ENCODE results near the gene FN3K. TPM values are rescaled to one million over a fixed set of nuclear protein-coding genes. Genes with fewer than 3 reads are reported as not detected.
A peak's percentile ranks its signal among the peaks of the same experiment; 100 is the strongest.

The FN3K gene
- total and polyA plus RNA-seq, 2 donors = 0.24 to 1.5 TPM

- peaks cover 30 to 35% of the 10 kb centered on the region in 2 donors for H3K36me3 ChIP-seq (ENCODE audit: control insufficient read depth in 2 of 2, insufficient read depth in 2 of 2, low read length in 1 of 2)
- peak in 6 of 9 donors; percentile 34 to 77 (median 57) for DNase-seq (ENCODE audit: low read depth in 6 of 9, low spot score in 9 of 9)
- H3K4me1 ChIP-seq (ENCODE audit: control insufficient read depth in 2 of 2, insufficient read depth in 2 of 2, low read length in 2 of 2) = peaks cover 6 to 37% of the 10 kb centered on the region in 2 donors
- 72% methylated on average over 27 of the region's 27 CpGs for WGBS
- no peaks in the 10 kb centered on the region for H3K9me3 ChIP-seq (ENCODE audit: control insufficient read depth in 2 of 2, insufficient read depth in 1 of 2, low read length in 1 of 2)
- peak overlapping the region in 1 of 2 donors; percentile 54 for H3K27ac ChIP-seq (ENCODE audit: low read depth in 1 of 2, low read length in 1 of 2)
- no peak overlapping the region for H3K4me3 ChIP-seq (ENCODE audit: low read length in 2 of 2)
- H3K27me3 ChIP-seq (ENCODE audit: control insufficient read depth in 2 of 2, insufficient read depth in 1 of 2, low read length in 1 of 2) = no peaks in the 10 kb centered on the region
Observed at GRCh38 chr17:82787081-82787848, 51.9 kb downstream of the FN3K start.

GRCh38 chr17:82788206-82789001, 53.0 kb downstream of the FN3K start:
- Histone ChIP-seq H3K27ac (ENCODE audit: low read depth in 1 of 2, low read length in 1 of 2) (no peak overlapping the region), H3K4me1 (ENCODE audit: control insufficient read depth in 2 of 2, insufficient read depth in 2 of 2, low read length in 2 of 2) (peaks cover 6 to 32% of the 10 kb centered on the region in 2 donors)
- DNase-seq (ENCODE audit: low read depth in 6 of 9, low spot score in 9 of 9) = no peak

GRCh38 chr17:82789051-82789592, 53.7 kb downstream of the FN3K start:
- Histone ChIP-seq H3K36me3 (ENCODE audit: control insufficient read depth in 2 of 2, insufficient read depth in 2 of 2, low read length in 1 of 2) (peaks cover 15 to 28% of the 10 kb centered on the region in 2 donors), H3K27ac (ENCODE audit: low read depth in 1 of 2, low read length in 1 of 2) (no peak overlapping the region), H3K9me3 (ENCODE audit: control insufficient read depth in 2 of 2, insufficient read depth in 1 of 2, low read length in 1 of 2) (no peaks in the 10 kb centered on the region), H3K4me3 (ENCODE audit: low read length in 2 of 2) (no peak overlapping the region), H3K27me3 (ENCODE audit: control insufficient read depth in 2 of 2, insufficient read depth in 1 of 2, low read length in 1 of 2) (no peaks in the 10 kb centered on the region), H3K4me1 (ENCODE audit: control insufficient read depth in 2 of 2, insufficient read depth in 2 of 2, low read length in 2 of 2) (peaks cover 6 to 32% of the 10 kb centered on the region in 2 donors)
- DNase-seq (ENCODE audit: low read depth in 6 of 9, low spot score in 9 of 9) = no peak
- WGBS = 97% methylated on average over 19 of the region's 19 CpGs

More at GRCh38 chr17:82788206-82789001, 53.0 kb downstream of the FN3K start:
- 96% methylated on average over 18 of the region's 18 CpGs for WGBS
- no peak overlapping the region for H3K4me3 ChIP-seq (ENCODE audit: low read length in 2 of 2)
- H3K27me3 ChIP-seq (ENCODE audit: control insufficient read depth in 2 of 2, insufficient read depth in 1 of 2, low read length in 1 of 2) = no peaks in the 10 kb centered on the region
- no peaks in the 10 kb centered on the region for H3K9me3 ChIP-seq (ENCODE audit: control insufficient read depth in 2 of 2, insufficient read depth in 1 of 2, low read length in 1 of 2)
- H3K36me3 ChIP-seq (ENCODE audit: control insufficient read depth in 2 of 2, insufficient read depth in 2 of 2, low read length in 1 of 2) = peaks cover 19 to 28% of the 10 kb centered on the region in 2 donors

- no peak for DNase-seq (ENCODE audit: low read depth in 6 of 9, low spot score in 9 of 9)
- WGBS = 96% methylated on average over 18 of the region's 18 CpGs
- Histone ChIP-seq H3K4me1 (ENCODE audit: control insufficient read depth in 2 of 2, insufficient read depth in 2 of 2, low read length in 2 of 2) (peaks cover 6 to 32% of the 10 kb centered on the region in 2 donors), H3K9me3 (ENCODE audit: control insufficient read depth in 2 of 2, insufficient read depth in 1 of 2, low read length in 1 of 2) (no peaks in the 10 kb centered on the region), H3K27ac (ENCODE audit: low read depth in 1 of 2, low read length in 1 of 2) (no peak overlapping the region), H3K36me3 (ENCODE audit: control insufficient read depth in 2 of 2, insufficient read depth in 2 of 2, low read length in 1 of 2) (peaks cover 10 to 30% of the 10 kb centered on the region in 2 donors), H3K4me3 (ENCODE audit: low read length in 2 of 2) (no peak overlapping the region), H3K27me3 (ENCODE audit: control insufficient read depth in 2 of 2, insufficient read depth in 1 of 2, low read length in 1 of 2) (no peaks in the 10 kb centered on the region)
Observed at GRCh38 chr17:82789806-82790205, 54.4 kb downstream of the FN3K start.

- Histone ChIP-seq H3K36me3 (ENCODE audit: control insufficient read depth in 2 of 2, insufficient read depth in 2 of 2, low read length in 1 of 2) (peaks cover 10 to 32% of the 10 kb centered on the region in 2 donors), H3K4me3 (ENCODE audit: low read length in 2 of 2) (no peak overlapping the region), H3K9me3 (ENCODE audit: control insufficient read depth in 2 of 2, insufficient read depth in 1 of 2, low read length in 1 of 2) (no peaks in the 10 kb centered on the region), H3K27me3 (ENCODE audit: control insufficient read depth in 2 of 2, insufficient read depth in 1 of 2, low read length in 1 of 2) (no peaks in the 10 kb centered on the region), H3K4me1 (ENCODE audit: control insufficient read depth in 2 of 2, insufficient read depth in 2 of 2, low read length in 2 of 2) (peaks cover 6 to 32% of the 10 kb centered on the region in 2 donors), H3K27ac (ENCODE audit: low read depth in 1 of 2, low read length in 1 of 2) (no peak overlapping the region)
- DNase-seq (ENCODE audit: low read depth in 6 of 9, low spot score in 9 of 9) = no peak
- whole genome bisulfite sequencing = 99% methylated on average over 13 of the region's 13 CpGs
Observed at GRCh38 chr17:82790391-82790790, 55.0 kb downstream of the FN3K start.

- peaks cover 7 to 38% of the 10 kb centered on the region in 2 donors for H3K36me3 ChIP-seq (ENCODE audit: control insufficient read depth in 2 of 2, insufficient read depth in 2 of 2, low read length in 1 of 2)
Observed at GRCh38 chr17:82791532-82791931, 56.1 kb downstream of the FN3K start.

GRCh38 chr17:82793974-82794630, 58.7 kb downstream of the FN3K start:
- 94% methylated on average over 15 of the region's 15 CpGs for WGBS
- peaks cover 0 to 10% of the 10 kb centered on the region in 2 donors for H3K4me1 ChIP-seq (ENCODE audit: control insufficient read depth in 2 of 2, insufficient read depth in 2 of 2, low read length in 2 of 2)

More at GRCh38 chr17:82791532-82791931, 56.1 kb downstream of the FN3K start:
- no peaks in the 10 kb centered on the region for H3K27me3 ChIP-seq (ENCODE audit: control insufficient read depth in 2 of 2, insufficient read depth in 1 of 2, low read length in 1 of 2)
- no peak overlapping the region for H3K27ac ChIP-seq (ENCODE audit: low read depth in 1 of 2, low read length in 1 of 2)
- DNase-seq (ENCODE audit: low read depth in 6 of 9, low spot score in 9 of 9) = no peak
- H3K4me3 ChIP-seq (ENCODE audit: low read length in 2 of 2) = no peak overlapping the region
- 97% methylated on average over 12 of the region's 12 CpGs for WGBS
- no peaks in the 10 kb centered on the region for H3K9me3 ChIP-seq (ENCODE audit: control insufficient read depth in 2 of 2, insufficient read depth in 1 of 2, low read length in 1 of 2)
- H3K4me1 ChIP-seq (ENCODE audit: control insufficient read depth in 2 of 2, insufficient read depth in 2 of 2, low read length in 2 of 2) = peaks cover 6 to 30% of the 10 kb centered on the region in 2 donors

GRCh38 chr17:82794781-82795482, 59.5 kb downstream of the FN3K start:
- Histone ChIP-seq H3K36me3 (ENCODE audit: control insufficient read depth in 2 of 2, insufficient read depth in 2 of 2, low read length in 1 of 2) (peaks cover 10 to 46% of the 10 kb centered on the region in 2 donors), H3K27me3 (ENCODE audit: control insufficient read depth in 2 of 2, insufficient read depth in 1 of 2, low read length in 1 of 2) (no peaks in the 10 kb centered on the region), H3K27ac (ENCODE audit: low read depth in 1 of 2, low read length in 1 of 2) (no peak overlapping the region), H3K4me1 (ENCODE audit: control insufficient read depth in 2 of 2, insufficient read depth in 2 of 2, low read length in 2 of 2) (peaks cover 0 to 4% of the 10 kb centered on the region in 2 donors), H3K9me3 (ENCODE audit: control insufficient read depth in 2 of 2, insufficient read depth in 1 of 2, low read length in 1 of 2) (no peaks in the 10 kb centered on the region), H3K4me3 (ENCODE audit: low read length in 2 of 2) (no peak overlapping the region)
- no peak for DNase-seq (ENCODE audit: low read depth in 6 of 9, low spot score in 9 of 9)
- 97% methylated on average over 18 of the region's 18 CpGs for WGBS

More at GRCh38 chr17:82793974-82794630, 58.7 kb downstream of the FN3K start:
- H3K9me3 ChIP-seq (ENCODE audit: control insufficient read depth in 2 of 2, insufficient read depth in 1 of 2, low read length in 1 of 2) = no peaks in the 10 kb centered on the region
- DNase-seq (ENCODE audit: low read depth in 6 of 9, low spot score in 9 of 9) = no peak
- no peak overlapping the region for H3K4me3 ChIP-seq (ENCODE audit: low read length in 2 of 2)
- H3K36me3 ChIP-seq (ENCODE audit: control insufficient read depth in 2 of 2, insufficient read depth in 2 of 2, low read length in 1 of 2) = peaks cover 10 to 44% of the 10 kb centered on the region in 2 donors
- no peak overlapping the region for H3K27ac ChIP-seq (ENCODE audit: low read depth in 1 of 2, low read length in 1 of 2)
- no peaks in the 10 kb centered on the region for H3K27me3 ChIP-seq (ENCODE audit: control insufficient read depth in 2 of 2, insufficient read depth in 1 of 2, low read length in 1 of 2)
